Measurements from ENCODE around the gene RAB15.
"Not testable (repeated sequence)": the region's sequence is repeated elsewhere in the genome, so short reads cannot be mapped to it uniquely, and the experiment has no call there.

RAB15 gene

DNA sequence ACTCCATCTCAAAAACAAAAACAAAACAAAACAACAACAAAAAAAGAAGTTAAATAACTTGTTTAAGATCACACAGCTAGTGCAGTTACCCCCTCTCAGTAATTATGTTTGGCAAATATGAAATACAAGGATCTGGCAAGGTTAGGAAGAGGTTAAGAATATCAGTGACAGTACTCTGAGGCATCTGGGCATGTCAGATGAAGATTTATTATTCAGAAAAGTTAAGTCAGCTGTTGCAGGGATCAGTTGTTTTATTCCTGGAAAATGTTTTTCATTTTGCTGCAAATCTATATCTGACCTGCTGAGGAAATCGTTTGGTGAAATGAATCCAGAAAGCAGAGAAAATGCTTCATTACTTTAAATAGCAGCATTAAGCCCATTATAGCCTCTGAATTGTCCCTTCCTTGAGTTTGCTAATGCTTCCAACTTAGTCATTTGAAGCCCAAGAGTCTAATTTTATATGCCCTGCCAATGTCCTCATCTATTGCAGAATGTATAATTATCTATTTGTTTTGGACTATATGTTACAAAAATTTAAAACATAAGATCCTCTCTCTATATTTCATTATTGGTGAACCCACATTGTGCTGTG is 37.7 kb downstream of the RAB15 start:
- DNase-seq: no peak

DNA sequence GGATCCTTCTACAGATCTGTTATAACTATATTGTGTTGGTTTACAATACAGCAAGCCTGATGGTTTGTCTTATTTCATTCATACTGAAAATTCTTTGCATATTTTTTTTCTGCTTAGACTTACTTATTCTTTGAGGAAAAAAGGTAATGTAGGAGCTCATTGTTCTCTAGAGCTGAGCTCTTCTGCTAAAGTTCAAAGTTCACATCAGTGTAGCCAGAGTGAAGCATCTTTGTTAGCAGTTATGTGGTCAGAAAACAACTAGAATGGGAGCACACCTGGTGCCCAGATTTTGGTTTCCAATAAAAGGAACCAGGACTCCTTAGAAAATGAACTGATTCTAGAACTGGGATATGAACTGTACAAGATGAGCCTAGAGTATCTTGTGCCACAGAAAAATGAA is 39.9 kb downstream of the RAB15 start:
- no peak for DNase-seq

DNA sequence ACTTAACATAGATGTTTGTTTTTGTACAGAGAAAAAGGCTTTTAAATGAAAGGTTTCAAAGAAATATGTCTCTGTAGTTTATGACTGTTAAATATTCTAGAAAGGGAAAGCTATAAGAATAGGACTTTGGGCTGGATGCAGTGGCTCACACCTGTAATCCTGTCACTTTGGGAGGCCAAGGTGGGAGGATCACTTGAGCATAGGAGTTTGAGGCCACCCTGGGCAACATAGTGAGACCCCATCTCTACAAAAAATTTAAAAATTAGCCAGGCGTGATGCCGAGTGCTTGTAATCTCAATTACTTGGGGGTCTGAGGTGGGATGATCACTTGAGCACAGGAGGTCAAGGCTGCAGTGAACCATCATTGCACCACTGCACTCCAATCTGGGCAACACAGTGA is 41.0 kb downstream of the RAB15 start:
- DNase-seq: no peak

DNA sequence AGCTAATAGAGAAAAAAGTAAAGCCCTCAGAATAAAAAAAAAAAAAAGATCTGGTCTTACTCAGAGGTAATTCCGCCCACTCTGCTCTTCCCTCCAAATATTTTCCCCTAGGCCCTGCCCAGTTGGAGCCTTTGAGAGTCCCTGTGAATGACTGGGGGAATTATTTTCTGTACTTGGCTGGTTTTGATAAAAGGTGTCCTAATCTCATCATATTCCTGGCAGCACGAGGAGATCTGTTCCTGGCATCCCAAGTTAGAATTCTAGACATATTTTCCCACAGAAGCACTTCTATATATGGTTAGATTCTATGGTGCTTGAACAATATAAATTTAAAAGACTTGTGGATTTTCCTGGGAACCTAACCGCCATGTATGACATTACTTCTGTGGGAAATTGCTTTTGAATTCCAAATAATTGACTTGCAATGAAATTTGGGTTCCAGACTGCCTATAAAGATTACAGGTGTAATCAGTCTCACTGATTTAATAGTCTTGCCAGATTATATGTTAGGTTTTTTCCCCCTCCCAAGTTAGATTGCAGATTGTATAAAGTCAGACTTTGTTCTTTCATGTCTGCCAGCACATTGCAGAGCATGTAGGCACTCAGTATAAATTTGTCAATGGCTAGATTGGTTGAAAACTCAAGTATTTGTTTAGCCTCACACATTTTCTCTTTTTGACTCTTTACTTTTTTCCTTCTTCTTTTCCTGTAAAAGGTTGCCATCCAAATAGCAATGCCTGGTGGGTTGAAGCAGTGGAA is 41.9 kb downstream of the RAB15 start:
- no peak for DNase-seq

DNA sequence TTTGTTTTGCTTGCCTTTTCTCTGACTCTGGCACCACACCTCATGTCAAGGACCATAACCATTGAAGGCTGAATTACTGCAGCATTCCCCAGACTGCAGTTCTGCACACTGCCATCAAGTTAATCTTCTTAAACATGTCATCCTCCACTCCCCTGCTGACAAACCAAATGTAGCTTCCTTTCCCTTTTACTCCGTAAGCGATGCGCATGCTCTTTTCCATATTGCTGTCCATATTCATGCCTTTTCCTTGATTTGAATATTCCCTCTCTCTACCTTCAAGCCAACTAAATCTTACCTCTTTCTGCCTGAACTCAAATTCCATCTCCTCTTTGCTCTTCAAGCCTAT is 43.1 kb downstream of the RAB15 start:
- no peak for DNase-seq

DNA sequence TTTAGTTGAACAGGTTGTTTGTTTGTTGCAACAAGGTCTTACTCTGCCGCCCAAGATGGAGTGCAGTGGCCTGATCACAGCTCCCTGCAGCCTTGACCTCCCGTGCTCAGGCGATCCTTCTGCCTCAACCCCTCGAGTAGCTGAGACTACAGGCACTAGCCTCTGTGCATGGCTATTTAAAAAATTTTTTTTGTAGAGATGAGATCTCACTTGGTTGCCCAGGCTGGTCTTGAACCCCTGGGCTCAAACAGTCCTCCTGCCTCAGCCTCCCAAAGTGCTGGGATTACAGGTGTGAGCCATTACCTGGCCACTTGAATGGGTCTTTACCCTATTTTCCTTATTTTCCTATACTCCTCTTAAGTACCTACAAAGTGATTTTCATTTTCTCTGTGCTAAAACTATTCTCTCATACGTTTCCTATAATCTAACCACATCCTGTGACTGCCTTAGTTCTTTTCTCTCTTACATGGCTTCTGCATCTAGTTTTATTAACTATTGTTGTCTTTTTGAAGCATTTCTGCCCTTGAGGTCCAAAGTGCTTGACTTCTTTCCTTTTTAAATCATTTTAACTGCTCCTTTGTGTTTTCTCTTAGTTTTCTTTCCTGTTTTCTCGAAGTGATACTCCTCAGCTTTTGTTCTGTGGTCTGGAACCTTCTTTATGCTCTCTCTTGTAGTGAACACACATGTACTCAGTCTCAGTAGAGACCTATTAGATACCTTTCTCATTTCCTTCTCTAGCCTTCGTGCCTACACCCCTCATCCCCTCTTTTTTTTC is 43.7 kb downstream of the RAB15 start:
- DNase-seq: no peak

DNA sequence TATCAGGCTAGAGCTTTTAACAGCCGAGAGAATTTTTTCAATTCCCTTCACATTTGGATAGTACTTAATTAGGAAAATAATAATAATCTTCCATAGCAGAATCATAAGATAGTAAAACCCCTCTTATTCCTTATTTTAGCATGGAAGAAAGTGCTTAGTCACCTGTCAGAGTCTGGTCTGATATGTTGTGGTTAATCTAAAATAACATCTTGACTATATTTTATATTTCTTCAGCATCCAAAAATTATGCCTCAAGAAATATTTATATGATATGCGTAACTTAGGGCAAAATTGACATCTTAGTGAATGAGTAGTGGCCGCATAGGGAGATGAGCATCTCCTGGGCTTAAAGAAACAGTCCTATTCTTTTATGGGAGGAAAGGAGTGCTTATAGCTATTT is 45.1 kb downstream of the RAB15 start:
- no peak for DNase-seq

DNA sequence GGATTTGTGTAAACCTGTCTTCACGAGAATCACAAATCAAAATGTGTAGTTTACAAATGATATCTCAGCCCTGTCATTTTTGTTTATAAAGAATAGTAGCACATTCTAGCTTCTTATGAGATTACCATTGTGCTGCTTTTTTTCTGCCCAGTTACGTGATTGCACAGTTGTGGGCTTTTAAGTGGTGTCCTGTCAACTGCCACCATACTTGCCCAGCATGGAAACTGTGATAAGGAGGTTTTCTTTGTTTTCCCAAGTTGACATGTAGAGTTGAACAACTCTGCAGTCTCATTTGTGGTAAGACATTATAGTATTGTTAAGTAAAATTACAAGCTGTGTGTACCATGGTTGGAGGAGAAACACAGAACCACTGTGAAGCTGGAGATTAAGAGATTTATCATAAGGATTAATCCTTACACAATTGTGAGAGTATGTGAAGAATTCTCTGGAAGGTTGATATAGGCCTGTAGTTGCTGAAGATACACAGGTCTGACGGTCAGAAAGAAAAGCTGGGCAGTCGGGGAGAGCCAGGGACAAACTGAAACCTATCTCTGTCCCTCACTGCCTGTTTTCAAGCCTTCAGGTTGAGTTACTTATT is 45.6 kb downstream of the RAB15 start:
- no peak for DNase-seq

DNA sequence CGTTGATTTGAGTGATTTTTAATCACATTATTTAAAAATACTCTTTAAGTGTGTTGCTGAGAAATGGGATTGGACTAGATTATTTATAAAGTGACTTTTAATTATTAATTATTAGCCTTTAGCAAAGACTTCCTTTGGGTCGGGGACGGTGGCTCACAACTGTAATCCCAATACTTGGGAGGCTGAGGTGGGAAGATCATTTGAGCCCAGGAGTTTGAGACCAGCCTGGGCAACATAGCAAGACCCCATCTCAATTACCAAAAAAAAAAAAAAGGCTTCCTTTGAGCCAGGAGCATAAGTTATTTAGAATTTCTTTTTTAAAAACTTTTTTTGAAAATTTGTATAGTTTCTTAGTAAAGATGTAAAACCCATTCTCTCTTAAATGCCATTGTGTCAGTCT is 49.1 kb downstream of the RAB15 start:
- DNase-seq: no peak

DNA sequence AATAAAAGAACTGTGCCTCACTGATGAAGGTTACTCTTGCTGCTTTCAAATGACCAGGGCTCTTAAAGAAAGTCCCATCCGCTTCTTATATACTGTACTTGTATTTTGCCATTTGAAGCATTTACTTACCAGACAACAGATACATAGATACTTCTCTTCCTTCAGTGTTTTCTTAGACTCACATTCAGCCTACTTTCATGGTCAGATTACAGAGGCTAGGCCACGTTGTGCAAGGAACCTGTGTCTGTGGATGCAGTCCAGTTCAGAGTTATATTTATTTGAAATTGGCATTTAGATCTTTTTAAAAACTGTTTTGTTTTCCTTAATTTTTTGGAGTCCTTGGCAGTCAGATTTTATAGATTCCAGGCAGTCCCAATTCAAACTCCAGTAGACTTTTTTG is 51.7 kb downstream of the RAB15 start:
- no peak for DNase-seq

DNA sequence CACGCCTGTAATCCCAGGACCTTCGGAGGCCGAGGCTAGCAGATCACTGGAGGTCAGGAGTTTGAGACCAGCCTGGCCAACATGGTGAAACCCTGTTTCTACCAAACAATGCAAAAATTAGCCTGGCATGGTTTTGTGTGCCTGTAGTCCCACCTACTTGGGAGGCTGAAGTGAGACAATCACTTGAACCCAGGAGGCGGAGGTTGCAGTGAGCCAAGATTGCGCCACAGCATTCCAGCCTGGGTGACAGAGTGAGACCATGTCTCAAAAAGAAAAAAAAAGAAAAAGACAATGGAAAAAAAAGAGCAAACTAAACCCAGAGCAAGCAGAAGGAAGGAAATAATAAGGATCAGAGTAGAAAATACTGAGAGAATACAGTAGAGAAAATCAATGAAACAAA is 52.5 kb downstream of the RAB15 start:
- DNase-seq: no peak

DNA sequence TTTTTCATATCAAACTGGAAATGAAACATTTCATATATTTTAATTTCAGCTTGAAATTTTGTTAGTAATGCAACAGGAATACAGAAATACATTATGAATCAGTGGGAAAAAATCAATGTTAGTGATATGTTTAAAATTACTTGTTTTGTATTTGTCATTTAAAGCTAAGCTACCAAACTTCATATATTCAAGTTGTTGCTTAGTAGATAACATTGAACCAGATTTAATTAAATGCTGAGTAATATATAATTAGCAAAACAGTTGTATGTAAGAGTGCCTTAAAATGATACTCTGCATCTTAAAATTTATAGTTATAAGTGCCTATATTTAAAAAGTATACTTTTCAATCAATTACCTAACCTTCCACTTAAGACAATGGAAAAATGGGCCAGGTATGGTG is 52.9 kb downstream of the RAB15 start:
- no peak for DNase-seq

DNA sequence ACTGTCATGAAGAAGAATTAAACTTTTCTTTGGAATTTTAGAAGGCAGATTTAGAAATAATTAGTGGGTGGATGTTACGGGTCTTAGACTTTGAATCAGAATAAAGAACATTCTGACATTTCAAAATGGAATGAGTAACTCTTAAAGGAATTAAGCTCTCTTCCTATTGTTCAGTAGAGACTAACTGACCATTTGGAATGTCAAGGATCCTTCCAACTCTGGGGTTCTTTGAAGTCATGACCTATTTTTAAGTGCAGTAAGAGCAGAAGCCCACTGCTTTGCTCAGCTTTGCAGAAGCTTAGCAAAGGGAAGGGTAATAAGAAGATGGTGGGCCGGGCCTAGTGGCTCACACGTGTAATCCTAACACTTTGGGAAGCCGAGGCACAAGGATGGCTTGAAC is 53.9 kb downstream of the RAB15 start:
- no peak for DNase-seq

DNA sequence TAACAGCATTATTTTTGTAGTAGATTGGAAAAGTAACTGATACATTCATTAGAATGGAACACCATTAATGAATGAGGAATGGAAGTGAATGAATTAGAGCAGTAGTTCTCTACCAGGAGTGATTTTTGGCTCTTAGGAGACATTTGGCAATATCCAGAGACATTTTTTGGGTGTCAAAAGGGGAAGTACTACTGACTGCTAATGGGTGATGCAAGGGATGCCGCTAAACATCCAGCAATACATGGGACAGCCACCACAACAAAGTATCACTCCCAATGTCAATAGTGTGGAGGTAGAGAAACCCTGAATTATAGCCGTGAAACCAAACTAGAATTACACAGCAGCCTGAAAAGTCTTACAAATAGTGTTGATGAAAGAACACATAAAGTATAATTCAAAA is 56.3 kb downstream of the RAB15 start:
- DNase-seq: peak; percentile 15

DNA sequence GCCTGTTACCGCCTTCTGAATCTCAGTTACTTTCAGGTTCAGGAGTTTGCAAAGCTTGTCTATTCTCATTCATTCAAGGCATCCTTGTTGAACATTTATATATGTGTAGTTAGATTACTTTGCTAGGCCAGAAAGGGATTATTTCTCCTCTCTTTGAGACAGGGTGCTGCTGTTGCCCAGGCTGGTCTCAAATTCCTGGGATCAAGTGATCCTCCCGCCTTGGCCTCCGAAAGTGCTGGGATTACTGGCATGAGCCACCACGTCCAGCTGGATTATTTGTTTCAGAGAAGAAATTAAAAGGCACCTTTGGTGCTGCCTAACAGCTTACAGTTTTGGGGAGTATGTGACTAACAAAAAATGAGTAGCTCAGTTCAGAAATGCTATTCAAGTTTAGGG is 57.1 kb downstream of the RAB15 start:
- no peak for DNase-seq

DNA sequence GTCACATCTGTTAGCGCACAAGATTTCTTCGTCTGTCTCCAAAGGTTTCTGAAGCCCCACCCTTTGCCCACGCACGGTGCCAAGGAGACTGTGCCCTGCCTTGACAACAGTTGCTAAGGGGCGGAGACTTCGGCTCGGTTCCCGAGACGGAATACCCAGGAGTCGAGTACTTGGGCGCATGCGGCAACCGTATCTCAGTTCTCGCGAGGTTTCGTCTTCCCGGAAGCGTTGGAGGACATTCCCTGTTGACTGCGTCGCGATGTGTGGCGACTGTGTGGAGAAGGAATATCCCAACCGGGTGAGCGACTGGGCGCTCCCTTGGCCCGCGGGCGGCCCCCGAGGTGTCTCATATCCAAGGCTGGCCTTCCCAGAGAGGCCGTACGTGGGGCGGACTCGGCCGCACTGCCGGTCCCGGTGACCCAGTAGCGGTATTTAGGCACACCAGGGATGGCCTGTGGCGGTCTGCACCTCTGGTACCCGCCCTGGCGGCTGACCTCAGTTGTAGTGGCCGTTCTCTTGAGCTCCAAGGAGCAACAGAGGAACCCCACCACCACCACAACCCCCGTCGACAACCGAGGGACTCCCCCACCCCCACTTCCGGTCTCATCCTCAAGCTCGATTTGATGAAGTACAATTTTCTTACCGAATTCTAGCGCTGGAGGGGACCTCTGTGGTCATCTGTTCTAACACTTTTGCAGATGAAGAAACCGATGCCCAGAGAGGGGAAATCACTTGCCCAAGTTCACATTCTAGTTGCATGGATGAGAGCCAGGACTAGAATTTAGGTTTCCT is 57.7 kb downstream of the RAB15 start, which contains the start of gene CHURC1:
Gene CHURC1, plus strand, starts transcription at position 219 of the 792 bp plus-strand sequence. Its CDS starts 41 bp downstream, at position 260.
- DNase-seq: peak; percentile 73

DNA sequence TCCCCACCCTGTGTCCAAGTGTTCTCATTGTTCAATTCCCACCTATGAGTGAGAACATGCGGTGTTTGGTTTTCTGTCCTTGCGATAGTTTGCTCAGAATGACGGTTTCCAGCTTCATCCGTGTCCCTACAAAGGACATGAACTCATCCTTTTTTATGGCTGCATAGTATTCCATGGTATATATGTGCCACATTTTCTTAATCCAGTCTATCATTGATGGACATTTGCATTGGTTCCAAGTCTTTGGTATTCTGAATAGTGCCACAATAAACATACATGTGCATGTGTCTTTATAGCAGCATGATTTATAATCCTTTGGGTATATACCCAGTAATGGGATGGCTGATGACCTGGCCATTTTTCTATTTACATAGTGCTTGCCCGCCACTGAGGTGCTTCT is 58.7 kb downstream of the RAB15 start:
- DNase-seq: not testable (repeated sequence)

DNA sequence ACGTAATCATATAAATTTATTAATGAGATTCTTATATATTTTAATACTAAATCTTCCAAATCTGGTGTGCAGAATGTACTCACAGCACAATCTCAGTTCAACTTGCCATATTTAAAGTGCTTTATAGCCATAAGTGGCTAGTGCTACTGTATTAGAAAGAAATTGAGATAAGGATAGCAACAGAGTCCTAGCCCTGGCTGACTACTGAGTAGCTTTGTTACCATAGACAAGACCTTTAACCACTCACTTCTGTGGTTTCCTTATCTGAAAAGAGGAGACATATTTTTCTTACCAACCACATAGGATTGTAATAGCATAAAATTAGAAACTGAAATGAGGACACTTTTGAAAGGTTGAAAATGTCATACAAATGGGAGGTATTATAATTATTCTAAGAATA is 59.9 kb downstream of the RAB15 start:
- DNase-seq: no peak

DNA sequence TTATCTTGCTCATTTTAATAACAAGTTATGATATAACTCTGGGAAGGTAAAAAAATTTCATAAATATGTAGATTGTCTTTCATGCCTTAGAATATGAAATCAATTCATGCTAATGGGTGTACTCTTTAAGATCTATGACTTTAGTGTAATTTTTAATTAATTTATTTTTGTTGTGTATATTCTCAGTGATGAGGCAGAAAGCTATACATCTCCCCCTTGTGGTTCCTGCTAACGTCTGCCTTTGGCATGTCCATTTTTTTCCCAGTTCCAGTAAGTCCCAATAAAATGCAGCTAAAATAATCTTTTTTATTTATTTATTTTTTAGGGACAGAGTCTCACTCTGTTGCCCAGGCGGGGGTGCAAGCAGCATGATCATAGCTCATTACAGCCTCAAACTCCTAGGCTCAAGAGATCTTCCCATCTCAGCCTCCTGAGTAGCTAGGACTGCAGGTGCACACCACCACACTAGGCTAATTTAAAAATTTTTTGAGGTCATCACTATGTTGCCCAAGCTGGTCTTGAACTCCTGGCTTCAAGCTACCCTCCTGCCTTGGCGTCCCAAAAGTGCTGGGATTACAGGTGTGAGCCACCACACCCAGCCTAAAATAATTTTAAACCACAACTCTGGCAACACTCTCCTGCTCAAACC is 61.2 kb downstream of the RAB15 start:
- no peak for DNase-seq

DNA sequence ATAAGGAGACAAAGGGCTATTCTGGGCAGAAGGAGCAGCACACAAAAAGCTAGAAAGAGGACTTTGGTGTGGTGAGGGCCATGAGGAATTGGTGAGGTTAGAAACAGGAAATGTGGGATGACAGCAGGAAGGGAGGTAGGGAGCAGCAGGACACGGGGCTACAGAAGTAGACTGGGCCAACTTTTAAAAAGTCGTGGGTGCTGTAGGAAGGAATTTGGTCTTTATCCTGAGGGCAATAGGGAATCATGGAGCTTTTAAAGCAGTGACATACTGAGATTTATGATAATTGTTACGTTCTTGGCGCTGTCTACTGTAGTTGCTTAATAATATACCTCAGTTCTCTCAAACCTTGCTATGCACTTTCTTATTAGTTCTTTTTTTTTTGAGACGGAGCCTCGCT is 66.1 kb downstream of the RAB15 start:
- DNase-seq: no peak

DNA sequence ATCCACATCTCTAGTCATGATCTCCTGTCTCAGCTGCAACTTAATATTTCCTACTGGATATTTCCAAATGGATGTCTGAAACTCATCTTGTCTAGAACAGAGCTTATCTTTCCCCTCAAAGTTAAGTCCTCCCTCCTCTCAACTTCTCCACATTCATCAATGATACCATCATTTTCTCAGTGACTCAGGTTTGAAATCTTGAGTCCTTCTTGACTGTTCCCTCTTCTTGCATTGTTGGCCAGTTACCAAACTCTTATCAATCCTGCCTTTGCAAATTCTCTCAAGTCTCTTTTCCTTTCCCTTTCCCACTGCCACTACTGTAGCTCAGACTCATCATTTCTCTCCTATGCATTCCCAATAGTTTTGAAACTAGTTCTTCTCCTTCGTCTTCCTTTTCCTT is 72.2 kb downstream of the RAB15 start:
- no peak for DNase-seq
